Measurements from ENCODE around the gene AOPEP. TPM values are rescaled to one million over a fixed set of nuclear protein-coding genes. Genes with fewer than 3 reads are reported as not detected.

Gene AOPEP
- total RNA-seq, 1 experiment from 2014 or later, result 119 TPM

DNA sequence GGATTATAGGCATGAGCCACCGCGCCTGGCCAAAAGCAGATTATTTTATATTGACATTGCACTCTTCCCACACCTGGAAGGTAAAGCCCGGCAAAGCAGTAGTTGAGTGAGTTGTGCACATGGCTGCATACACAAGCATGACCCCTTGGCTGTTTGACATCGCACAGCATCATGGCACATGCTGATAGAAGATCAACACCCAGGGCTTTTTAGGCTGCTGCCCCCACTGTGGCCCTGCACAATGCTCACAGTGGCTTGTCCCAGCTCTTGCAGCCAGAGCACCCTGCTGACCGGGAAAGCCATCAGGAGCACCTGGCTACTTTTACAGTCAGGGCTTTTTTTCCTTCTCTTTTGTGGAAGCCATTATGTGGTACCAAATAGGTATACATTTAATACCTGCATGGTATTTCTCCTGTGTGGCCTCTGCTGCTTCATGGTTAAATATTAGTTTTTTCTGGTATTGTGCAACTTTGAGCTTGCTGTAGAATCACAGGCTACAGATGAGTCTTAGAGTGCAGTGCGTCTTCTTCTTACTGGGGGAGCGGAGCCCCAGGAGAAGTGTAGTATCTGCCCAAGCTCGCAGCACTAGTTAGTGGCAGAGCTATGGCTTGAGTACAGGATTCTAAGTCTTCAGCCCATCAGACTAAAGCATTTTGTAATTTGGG is 264.5 kb downstream of the AOPEP start:
- DNase-seq (ENCODE audit: low read depth), result no peak

GRCh38 chr9:94991961-94992907 is 265.7 kb downstream of the AOPEP start:
- no peak for DNase-seq (ENCODE audit: low read depth)

- no peak for DNase-seq (ENCODE audit: low read depth)
These were observed 266.8 kb downstream of the AOPEP start for GRCh38 chr9:94993160-94993820.

DNA sequence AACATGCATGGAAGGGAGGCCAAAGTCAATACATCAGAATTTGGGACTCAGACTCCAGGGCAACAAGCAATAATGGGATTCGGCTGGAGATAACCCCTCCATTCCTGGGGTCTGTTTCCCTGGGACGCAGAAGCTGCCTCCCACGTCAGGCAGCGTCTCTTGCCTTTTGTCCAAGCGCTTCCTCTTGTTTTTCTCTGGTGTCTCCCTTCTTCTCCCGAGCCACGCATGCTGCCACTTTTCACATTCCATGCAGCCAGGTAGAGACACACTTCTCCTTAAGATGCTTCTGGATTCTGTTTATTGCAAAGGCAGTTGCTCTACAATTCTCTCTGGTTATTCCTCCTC is 267.3 kb downstream of the AOPEP start:
- no peak for DNase-seq (ENCODE audit: low read depth)

- DNase-seq (ENCODE audit: low read depth), result no peak
These were observed 268.7 kb downstream of the AOPEP start for GRCh38 chr9:94995048-94995693.

DNA sequence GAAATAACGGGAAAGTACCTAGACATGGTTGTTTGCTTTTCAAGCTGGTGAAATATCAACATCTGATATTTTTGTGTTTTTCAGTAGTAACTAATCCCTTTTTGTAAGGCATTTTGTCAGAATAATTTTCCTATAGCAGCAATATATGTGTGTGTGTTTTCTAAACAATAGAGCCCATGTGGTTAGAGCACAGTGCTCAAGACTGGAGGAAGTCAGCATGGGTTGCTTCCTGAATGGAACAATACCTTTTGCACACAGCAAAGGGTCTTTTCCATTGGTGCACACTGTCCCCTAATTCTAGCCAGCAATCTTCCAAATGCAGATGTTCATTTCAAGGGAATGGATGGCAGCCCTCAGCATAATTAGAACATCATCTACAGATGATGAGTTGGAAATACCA is 270.1 kb downstream of the AOPEP start:
- DNase-seq (ENCODE audit: low read depth), result no peak

DNA sequence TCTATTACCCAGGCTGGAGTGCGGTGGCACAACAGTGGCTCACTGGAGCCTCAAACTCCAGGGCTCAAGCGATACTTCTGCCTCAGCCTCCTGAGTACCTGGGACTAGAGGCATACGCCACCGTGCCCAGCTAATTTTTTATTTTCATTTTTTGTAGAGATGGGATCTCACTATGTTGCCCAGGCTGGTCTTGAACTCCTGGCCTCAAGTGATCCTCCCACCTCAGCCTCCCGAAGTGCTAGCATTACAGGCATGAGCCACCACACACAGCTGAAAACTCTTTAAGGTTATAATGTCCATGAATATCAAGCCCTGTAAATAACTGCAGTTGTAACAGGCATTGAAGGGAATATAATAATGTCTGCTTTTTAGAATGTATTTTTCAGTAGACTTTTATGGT is 271.2 kb downstream of the AOPEP start:
- DNase-seq (ENCODE audit: low read depth), result no peak

DNA sequence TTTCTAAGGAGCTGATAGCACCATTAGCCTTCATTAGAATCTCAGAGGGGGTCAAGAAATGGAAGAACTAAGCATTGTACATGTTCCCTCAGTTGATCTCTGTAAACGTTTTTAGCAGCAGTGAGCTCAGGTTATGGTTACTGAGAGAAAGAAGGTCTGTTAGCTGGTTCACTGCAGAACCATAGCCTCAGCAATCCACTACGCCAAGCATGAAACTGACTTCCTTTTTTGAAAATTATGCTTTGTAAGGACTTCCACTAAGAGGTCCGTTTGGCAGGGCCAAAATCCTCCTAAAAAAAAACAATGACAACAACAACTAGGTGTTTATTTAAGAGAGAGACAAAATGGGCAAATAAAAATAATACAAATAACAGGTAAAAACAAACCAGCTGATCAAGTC is 273.3 kb downstream of the AOPEP start:
- no peak for DNase-seq (ENCODE audit: low read depth)

GRCh38 chr9:95000821-95001220 is 274.3 kb downstream of the AOPEP start:
- DNase-seq (ENCODE audit: low read depth), result no peak

DNA sequence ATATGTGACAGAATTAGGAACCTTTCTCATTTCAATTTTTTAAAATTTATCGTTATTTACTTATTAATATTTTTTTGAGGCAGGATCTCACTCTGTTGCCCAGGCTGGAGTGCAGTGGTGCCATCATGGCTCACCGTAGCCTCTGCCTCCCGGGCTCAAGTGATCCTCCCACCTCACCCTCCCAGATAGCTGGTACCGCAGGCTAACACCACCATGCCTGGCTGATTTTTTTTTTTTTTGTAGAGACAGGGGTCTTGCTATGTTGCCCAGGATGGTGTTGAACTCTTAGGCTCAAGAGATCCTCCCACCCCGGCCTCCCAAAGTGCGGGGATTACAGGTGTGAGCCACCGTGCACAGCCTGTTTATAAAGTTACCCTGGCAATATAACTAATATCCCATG is 275.2 kb downstream of the AOPEP start:
- DNase-seq (ENCODE audit: low read depth), result no peak

DNA sequence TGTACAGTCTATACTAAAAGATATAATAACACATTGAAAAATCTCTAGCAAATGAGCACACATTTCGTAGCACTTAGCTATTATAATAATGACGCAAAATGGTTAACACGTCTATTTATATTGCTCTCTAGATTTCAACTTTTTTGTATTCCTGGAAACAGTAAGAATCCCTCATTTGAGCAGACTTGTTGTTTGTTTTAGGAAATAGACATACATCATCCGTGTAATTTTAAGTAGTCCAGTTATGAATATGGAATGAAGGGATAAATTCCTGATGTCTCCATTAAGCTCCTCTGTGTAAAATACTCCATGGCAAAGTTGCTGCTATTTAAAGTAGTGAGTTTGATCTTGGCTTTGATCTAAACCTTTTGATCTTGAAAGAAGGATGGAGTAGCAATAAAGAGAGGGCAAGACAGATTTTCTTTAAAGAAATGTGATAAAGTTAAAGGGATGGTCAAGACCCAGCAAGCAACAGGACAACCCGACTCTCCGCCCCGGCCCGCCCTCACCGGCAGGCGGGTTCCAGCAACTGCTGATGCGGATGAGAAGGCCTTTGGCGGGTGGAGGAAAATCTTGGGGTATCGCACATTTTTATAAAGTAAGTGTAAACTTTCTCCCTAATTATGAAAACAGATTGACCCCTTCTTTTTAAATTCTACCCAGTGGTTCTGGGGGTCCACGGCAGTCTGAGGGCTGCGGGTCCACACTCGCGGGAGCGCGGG is 277.4 kb downstream of the AOPEP start:
- peak; percentile 61 for DNase-seq (ENCODE audit: low read depth)

DNA sequence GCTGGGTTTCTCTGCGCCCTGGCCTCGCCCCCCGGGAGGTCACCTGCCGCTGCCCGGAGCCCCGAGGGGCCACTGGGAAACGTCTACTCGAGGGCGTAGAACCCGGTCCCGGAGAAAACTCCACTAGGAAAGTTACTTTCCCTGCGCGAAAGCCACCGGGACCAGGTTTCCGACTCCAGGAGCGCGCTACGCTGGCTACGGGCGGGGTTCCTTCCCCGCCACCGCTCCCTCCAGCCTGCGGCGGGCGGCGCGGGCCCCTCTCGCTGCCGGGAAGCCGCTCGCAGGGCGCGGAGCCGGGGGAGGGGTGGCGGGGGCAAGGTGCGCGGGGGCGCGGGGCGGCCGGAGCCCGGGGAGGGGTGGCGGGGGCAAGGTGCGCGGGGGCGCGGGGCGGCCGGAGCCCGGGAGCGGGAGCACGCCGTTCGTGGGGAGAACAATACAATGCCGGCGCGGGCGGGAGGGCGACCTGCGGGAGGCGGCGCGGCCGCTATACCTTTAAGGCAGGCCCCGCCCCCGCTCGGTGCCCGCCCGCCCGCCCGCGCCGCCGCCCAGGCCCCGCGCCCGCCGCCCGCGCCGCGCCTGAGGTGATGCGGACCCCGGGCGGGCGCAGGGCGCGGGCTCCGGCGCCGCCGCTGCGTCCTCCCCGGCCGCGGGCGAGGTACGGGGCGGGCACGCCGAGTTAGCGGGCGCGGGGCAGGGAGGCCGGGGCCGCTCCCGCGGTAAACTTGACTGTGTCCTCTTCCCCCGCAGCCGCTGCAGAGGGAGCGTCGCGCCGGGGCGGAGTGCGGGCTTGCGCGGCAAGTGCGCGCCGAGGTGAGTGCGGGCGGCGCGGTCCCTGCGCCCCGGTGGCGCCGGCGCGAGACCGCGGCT is 278.1 kb downstream of the AOPEP start:
- DNase-seq (ENCODE audit: low read depth), result peak; percentile 57

DNA sequence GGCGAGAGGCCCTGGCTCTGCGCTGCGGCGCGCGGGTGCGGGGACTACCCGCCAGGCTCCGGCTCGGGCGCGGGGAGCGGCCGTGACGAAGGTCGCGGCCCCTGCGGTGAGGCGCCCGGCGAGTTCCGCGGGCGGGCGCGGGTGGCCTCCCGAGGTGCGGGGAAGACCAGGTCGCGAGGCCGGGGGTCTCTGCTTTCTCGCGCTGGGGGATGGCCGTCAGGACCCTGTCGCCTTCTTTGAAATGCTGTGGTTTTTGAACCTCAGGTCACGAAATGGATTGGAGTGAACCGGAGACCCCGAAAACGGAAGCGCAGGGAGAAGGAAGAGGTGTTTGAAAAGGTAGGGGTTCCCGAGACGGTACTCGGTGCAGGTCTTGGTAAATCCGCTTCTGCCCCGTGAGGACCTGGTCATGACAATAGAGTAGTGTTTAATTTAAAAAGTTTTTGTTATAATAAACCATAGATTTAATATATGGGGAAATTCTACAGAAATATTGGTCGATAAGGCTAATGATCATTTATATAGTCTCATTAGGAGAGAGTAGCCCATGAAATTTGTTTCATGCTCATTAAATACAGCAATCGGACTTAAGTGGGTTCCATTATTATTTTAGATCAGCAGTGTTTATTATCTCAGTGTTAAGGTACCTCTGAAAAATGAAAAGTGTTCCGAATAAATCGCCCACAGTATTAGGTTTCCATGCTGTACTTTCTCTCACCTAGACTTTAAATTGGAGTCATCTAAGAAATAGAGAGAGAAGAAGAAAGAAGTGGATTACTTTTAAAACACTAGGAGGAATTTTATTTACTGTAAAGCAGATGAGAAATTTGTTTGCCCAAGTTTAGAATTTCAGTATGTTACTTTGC is 279.0 kb downstream of the AOPEP start:
- DNase-seq (ENCODE audit: low read depth), result no peak

- no peak for DNase-seq (ENCODE audit: low read depth)
These were observed 280.8 kb downstream of the AOPEP start for GRCh38 chr9:95007226-95007869.

DNA sequence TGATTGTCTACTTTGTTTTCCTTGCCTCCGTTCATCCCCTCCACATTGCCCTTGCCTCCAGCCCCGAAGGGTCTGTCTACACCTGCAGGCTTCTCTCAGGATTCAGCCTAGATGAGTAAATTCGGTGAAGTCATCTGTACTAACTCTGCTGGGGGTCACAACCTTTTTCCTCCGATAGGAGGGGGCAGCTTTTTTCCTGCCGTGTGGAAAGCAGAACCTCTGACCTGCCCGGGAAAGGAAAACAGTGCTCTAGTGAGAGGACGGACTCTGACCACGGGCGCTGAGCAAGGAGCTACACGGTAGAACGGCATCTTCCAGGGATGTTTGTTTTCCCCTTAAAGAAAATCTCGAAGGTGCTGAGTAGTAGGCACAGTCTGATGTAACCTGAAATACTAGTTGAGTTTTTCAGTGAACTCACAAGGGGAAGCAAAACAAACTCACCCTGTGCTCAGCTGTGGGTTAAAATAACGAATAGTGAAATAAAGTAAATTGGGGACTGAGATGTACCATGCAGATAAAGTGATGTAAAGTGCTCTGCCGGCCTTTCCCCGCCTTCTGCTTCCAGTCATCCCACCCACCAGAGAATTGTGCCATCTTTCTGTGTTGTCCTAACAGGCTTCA is 281.8 kb downstream of the AOPEP start:
- no peak for DNase-seq (ENCODE audit: low read depth)

DNA sequence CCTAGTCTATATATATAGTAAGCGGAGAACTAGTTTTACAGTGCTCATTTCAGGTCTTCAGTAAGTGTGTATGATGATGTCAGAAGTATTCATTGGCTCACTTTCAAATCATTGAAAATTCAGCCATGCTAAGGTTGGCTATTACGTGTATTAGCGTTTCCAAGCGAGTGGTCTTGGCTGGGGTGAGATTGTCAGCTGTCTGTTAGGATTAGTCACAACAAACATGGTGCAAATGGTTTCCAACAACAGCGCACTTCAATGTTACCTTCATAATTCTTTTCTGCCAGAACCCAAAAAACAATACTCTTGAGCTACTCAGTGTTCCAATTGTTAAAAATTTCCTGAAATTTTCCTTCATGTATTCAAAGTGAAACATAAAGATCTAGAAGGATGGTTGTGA is 283.0 kb downstream of the AOPEP start:
- DNase-seq (ENCODE audit: low read depth), result no peak

DNA sequence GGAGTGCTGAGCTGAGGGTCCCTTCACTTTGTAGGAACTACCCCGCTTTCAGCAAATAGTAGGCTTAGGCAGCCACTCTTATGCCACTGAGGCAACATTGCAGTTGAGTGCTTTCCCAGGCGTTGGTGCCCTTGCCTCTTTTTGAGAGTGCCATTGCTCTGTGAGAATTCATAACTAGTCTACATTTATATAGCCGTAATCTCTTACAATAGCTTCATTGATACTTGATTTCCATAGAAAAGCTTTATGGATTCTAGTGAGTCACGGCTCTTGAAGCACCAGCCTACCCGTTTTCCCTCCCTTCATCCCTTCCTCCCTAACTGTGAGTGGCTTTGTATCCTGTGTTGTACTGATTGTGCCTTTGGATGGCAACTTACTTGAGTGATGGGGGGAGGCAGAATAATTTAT is 283.9 kb downstream of the AOPEP start:
- peak; percentile 50 for DNase-seq (ENCODE audit: low read depth)

GRCh38 chr9:95012035-95012708 is 285.7 kb downstream of the AOPEP start:
- DNase-seq (ENCODE audit: low read depth), result no peak

Measured in RPMI7951 (cell line).